Measurements from ENCODE around the gene HNRNPA1. TPM values are rescaled to one million over a fixed set of nuclear protein-coding genes. Genes with fewer than 3 reads are reported as not detected.

The HNRNPA1 gene
- total and polyA plus RNA-seq, 9 of the 15 experiments (the other 6 are each of a cell fraction or from before 2014, with no cell fraction given), result 1,166 to 2,703 (median 1,815) TPM

DNA sequence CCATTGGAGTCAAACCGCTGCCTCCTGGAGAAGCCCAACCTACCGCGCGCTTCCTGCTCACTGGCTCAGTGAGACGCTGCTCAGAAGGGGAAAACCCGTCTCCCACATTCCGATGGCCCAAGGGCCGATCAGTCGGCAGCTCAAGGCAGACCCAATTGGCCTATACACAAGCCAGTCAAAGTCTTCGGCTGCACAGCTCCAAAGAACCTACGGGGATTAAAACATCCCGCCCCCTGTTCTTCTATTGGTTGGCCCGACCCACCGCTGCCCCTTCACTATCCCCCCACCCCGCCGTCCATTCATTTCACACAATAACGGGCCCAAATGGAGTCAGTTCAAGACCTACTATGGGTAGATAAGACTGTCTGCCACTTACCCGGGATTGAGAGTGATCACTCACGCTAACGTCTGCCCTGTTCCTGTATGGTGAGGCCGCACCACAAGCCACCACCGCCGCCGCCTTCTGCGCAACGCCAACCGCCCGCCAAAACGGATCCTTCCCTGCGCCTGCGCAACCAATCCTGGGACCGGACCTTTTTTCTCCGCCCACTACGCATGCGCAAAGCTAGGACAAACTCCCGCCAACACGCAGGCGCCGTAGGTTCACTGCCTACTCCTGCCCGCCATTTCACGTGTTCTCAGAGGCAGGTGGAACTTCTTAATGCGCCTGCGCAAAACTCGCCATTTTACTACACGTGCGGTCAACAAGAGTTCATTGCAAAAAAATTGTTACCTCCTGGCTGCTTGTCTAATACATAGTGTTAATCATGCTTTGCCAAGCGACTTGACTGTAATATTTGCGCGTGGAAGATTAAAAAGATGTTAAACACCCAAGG lies 676 bp upstream of the HNRNPA1 start, which contains the start of gene CBX5 (continued):
- no peak for TF ChIP-seq ESRRB (CRISPR knock-in tag; IDR thresholded peaks at IDR 0.05; ENCODE audit: borderline replicate concordance)
- TF ChIP-seq, protein P1, sequence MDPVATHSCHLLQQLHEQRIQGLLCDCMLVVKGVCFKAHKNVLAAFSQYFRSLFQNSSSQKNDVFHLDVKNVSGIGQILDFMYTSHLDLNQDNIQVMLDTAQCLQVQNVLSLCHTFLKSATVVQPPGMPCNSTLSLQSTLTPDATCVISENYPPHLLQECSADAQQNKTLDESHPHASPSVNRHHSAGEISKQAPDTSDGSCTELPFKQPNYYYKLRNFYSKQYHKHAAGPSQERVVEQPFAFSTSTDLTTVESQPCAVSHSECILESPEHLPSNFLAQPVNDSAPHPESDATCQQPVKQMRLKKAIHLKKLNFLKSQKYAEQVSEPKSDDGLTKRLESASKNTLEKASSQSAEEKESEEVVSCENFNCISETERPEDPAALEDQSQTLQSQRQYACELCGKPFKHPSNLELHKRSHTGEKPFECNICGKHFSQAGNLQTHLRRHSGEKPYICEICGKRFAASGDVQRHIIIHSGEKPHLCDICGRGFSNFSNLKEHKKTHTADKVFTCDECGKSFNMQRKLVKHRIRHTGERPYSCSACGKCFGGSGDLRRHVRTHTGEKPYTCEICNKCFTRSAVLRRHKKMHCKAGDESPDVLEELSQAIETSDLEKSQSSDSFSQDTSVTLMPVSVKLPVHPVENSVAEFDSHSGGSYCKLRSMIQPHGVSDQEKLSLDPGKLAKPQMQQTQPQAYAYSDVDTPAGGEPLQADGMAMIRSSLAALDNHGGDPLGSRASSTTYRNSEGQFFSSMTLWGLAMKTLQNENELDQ (CRISPR knock-in tag; IDR thresholded peaks at IDR 0.05; ENCODE audit: borderline replicate concordance), result 0 out of 2 replicates have a peak, but pooled peaks have one; percentile 36
- no peak for TF ChIP-seq GATAD2B (IDR thresholded peaks at IDR 0.05; ENCODE audit: borderline replicate concordance)
- TF ChIP-seq, protein P2, sequence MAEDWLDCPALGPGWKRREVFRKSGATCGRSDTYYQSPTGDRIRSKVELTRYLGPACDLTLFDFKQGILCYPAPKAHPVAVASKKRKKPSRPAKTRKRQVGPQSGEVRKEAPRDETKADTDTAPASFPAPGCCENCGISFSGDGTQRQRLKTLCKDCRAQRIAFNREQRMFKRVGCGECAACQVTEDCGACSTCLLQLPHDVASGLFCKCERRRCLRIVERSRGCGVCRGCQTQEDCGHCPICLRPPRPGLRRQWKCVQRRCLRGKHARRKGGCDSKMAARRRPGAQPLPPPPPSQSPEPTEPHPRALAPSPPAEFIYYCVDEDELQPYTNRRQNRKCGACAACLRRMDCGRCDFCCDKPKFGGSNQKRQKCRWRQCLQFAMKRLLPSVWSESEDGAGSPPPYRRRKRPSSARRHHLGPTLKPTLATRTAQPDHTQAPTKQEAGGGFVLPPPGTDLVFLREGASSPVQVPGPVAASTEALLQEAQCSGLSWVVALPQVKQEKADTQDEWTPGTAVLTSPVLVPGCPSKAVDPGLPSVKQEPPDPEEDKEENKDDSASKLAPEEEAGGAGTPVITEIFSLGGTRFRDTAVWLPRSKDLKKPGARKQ (CRISPR knock-in tag; IDR thresholded peaks at IDR 0.05), result no peak
- peak; percentile 68 for TF ChIP-seq USF1 (CRISPR knock-in tag; IDR thresholded peaks at IDR 0.05)
- TF ChIP-seq MAFK (IDR thresholded peaks at IDR 0.05; ENCODE audit: low read length), result no peak
- 0 out of 2 replicates have a peak, but pooled peaks have one; percentile 34 for TF ChIP-seq KLF13 (tag; IDR thresholded peaks at IDR 0.05; ENCODE audit: borderline replicate concordance, low read depth)
- peak; percentile 83 for TF ChIP-seq TAF9B (IDR thresholded peaks at IDR 0.05; ENCODE audit: partially characterized antibody)
- no peak for TF ChIP-seq ETS2 (tag; IDR thresholded peaks at IDR 0.05; ENCODE audit: borderline replicate concordance, poor library complexity, severe bottlenecking)
- TF ChIP-seq ZKSCAN3 (CRISPR knock-in tag; IDR thresholded peaks at IDR 0.05), result no peak
- TF ChIP-seq CTCF (IDR thresholded peaks at IDR 0.05 in 2 of 3, conservative IDR thresholded peaks at IDR 0.05 in 1 of 3; ENCODE audit: insufficient read depth in 2 of 3, low read depth in 1 of 3, low read length in 3 of 3), result no peak
- TF ChIP-seq GTF3C2 (IDR thresholded peaks at IDR 0.05; ENCODE audit: borderline replicate concordance, extremely low read depth, insufficient read length), result no peak
- peak; percentile 88 for TF ChIP-seq POLR2AphosphoS5 (IDR thresholded peaks at IDR 0.05; ENCODE audit: control insufficient read depth, insufficient read depth, low read depth, low read length)
- TF ChIP-seq SRF (CRISPR knock-in tag; IDR thresholded peaks at IDR 0.05), result no peak

Data from K562 (cell line).